HG03432 (cell line): Measurements from ENCODE around the gene RAB6A.
"Not testable (repeated sequence)": the region's sequence is repeated elsewhere in the genome, so short reads cannot be mapped to it uniquely, and the experiment has no call there.

ENCODE experiments used
- ATAC-seq: cut with Tn5 transposase; IDR thresholded peaks from one replicate; pipeline ENCODE4 v1.9.1; 2021; ENCODE audit warnings: mild to moderate bottlenecking, moderate library complexity; ENCODE audit not compliant: unreplicated experiment

RAB6A gene

GRCh38 chr11:73766763-73767162, 5.9 kb upstream of the RAB6A start:
- no peak for ATAC-seq

- ATAC-seq = no peak
Observed at GRCh38 chr11:73762732-73763131, 1.9 kb upstream of the RAB6A start.

GRCh38 chr11:73761403-73761945, 600 bp upstream of the RAB6A start:
- peak; percentile 3 for ATAC-seq

GRCh38 chr11:73760135-73760678, 667 bp downstream of the RAB6A start:
- ATAC-seq = peak; percentile 10

GRCh38 chr11:73759610-73760134, 1.2 kb downstream of the RAB6A start:
- no peak for ATAC-seq

- ATAC-seq = no peak
Observed at GRCh38 chr11:73758451-73758850, 2.4 kb downstream of the RAB6A start.

- ATAC-seq = no peak
Observed at GRCh38 chr11:73757598-73757997, 3.3 kb downstream of the RAB6A start.

GRCh38 chr11:73755670-73756069, 5.2 kb downstream of the RAB6A start:
- ATAC-seq = no peak

GRCh38 chr11:73753938-73754337, 6.9 kb downstream of the RAB6A start:
- ATAC-seq = no peak

GRCh38 chr11:73752903-73753302, 8.0 kb downstream of the RAB6A start:
- no peak for ATAC-seq

- no peak for ATAC-seq
Observed at GRCh38 chr11:73752216-73752867, 8.5 kb downstream of the RAB6A start.

GRCh38 chr11:73750862-73751261, 10.0 kb downstream of the RAB6A start:
- ATAC-seq = not testable (repeated sequence)

GRCh38 chr11:73750228-73750627, 10.6 kb downstream of the RAB6A start:
- ATAC-seq = no peak

GRCh38 chr11:73749118-73749517, 11.8 kb downstream of the RAB6A start:
- no peak for ATAC-seq

GRCh38 chr11:73748300-73748699, 12.6 kb downstream of the RAB6A start:
- ATAC-seq = no peak

- ATAC-seq = no peak
Observed at GRCh38 chr11:73747762-73748161, 13.1 kb downstream of the RAB6A start.

- ATAC-seq = no peak
Observed at GRCh38 chr11:73746701-73747100, 14.2 kb downstream of the RAB6A start.

- ATAC-seq = no peak
Observed at GRCh38 chr11:73743045-73743444, 17.8 kb downstream of the RAB6A start.

GRCh38 chr11:73735959-73736358, 24.9 kb downstream of the RAB6A start:
- not testable (repeated sequence) for ATAC-seq

GRCh38 chr11:73734993-73735392, 25.9 kb downstream of the RAB6A start:
- no peak for ATAC-seq

GRCh38 chr11:73734011-73734410, 26.9 kb downstream of the RAB6A start:
- not testable (repeated sequence) for ATAC-seq

- not testable (repeated sequence) for ATAC-seq
Observed at GRCh38 chr11:73732936-73733335, 27.9 kb downstream of the RAB6A start.
